MCF 10A (cell line): Measurements from ENCODE around the gene ANO6. TPM values are rescaled to one million over a fixed set of nuclear protein-coding genes. Genes with fewer than 3 reads are reported as not detected.

Experiments used
- BruUV-seq: library from RNA; stranded (reverse); fragments of 400-500 nt; replicated peaks from 2 replicates; lab custom pipeline; 2021; lab: Mats Ljungman, UMichigan
- CTCF ChIA-PET: fragments of 300-600 bp; sonication (Branson Sonifier 250); formaldehyde crosslinking; extraction: SDS; loops from one replicate; lab custom pipeline; 2021; ENCODE audit warnings: antibody characterized with exemption, inconsistent platforms; lab: Yijun Ruan, JAX
- POLR2A ChIA-PET: fragments of 300-600, 350-650 bp; sonication (Branson Sonifier 250); formaldehyde crosslinking; extraction: SDS; loops from one replicate; lab custom pipeline; 2020; ENCODE audit warnings: antibody characterized with exemption, inconsistent platforms; lab: Yijun Ruan, JAX
- DNase-seq: peaks from one replicate; pipeline ENCODE4 v3.0.0-alpha.2; 2018; ENCODE audit not compliant: unreplicated experiment
- H3K27ac Mint-ChIP-seq: one replicate; pipeline ENCODE4 v1.8.0; 2022; ENCODE audit warnings: mild to moderate bottlenecking, low read depth, mixed read lengths; ENCODE audit not compliant: unreplicated experiment
- H3K27me3 Mint-ChIP-seq: one replicate; pipeline ENCODE4 v1.8.0; 2022; ENCODE audit warnings: mixed read lengths; ENCODE audit not compliant: insufficient read depth, unreplicated experiment
- H3K36me3 Mint-ChIP-seq: one replicate; pipeline ENCODE4 v1.8.0; 2022; ENCODE audit warnings: mild to moderate bottlenecking, moderate library complexity, mixed read lengths; ENCODE audit not compliant: insufficient read depth, unreplicated experiment
- H3K4me1 Mint-ChIP-seq: one replicate; pipeline ENCODE4 v1.8.0; 2022; ENCODE audit warnings: mixed read lengths; ENCODE audit not compliant: insufficient read depth, unreplicated experiment
- H3K4me3 Mint-ChIP-seq: one replicate; pipeline ENCODE4 v1.8.0; 2022; ENCODE audit warnings: mild to moderate bottlenecking, moderate library complexity, mixed read lengths; ENCODE audit not compliant: unreplicated experiment
- H3K9me3 Mint-ChIP-seq: one replicate; pipeline ENCODE4 v1.8.0; 2022; ENCODE audit warnings: mixed read lengths; ENCODE audit not compliant: unreplicated experiment
- intact Hi-C: fragments of 100-400 bp; cut with micrococcal nuclease; formaldehyde crosslinking; loops from 2 replicates; pipeline ENCODE4 v1.14.1; 2022
- total RNA-seq: library from RNA; stranded (reverse); gene quantifications from 2 replicates; pipeline ENCODE4 v1.2.3, GENCODE V29; 2022
- TF ChIP-seq, protein P1 (sequence below): fragments of 200-600 bp; IDR thresholded peaks from one replicate; pipeline ENCODE4 v1.8.0; 2022; ENCODE audit warnings: antibody characterized with exemption, mild to moderate bottlenecking; ENCODE audit not compliant: unreplicated experiment

Gene ANO6
- total RNA-seq, 1 experiment from 2014 or later, result 25.4 TPM

DNA sequence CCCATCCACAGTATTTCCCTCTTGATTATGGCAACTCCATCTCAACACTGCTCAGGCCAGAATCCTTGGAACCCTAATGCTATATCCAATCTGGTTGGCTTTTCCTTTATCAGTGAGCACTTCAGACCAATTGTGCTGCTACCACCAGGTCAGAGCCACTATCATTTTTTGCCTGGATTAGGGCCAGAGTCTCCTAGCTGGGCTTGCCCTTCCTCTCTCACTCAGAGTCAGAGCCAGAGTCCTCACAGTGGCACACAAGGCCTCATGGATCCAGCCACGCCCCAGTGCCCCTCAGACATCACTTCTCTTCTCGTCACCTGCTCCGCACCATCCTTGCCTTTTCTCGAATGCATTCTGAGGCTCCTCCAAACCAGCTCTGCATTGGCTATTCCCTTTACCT, 211.1 kb downstream of the ANO6 start:
- H3K4me1 Mint-ChIP-seq, result no peaks in the 10 kb centered on the region
- peaks cover 41% of the 10 kb centered on the region for H3K36me3 Mint-ChIP-seq
- H3K4me3 Mint-ChIP-seq, result no peak overlapping the region
- DNase-seq, result no peak
- no peak overlapping the region for H3K27ac Mint-ChIP-seq
- POLR2A ChIA-PET, result no interaction called here
- intact Hi-C loops, result no loop called here
- BruUV-seq, result no TSS peak
- CTCF ChIA-PET, result no interaction called here
- TF ChIP-seq, protein P1, sequence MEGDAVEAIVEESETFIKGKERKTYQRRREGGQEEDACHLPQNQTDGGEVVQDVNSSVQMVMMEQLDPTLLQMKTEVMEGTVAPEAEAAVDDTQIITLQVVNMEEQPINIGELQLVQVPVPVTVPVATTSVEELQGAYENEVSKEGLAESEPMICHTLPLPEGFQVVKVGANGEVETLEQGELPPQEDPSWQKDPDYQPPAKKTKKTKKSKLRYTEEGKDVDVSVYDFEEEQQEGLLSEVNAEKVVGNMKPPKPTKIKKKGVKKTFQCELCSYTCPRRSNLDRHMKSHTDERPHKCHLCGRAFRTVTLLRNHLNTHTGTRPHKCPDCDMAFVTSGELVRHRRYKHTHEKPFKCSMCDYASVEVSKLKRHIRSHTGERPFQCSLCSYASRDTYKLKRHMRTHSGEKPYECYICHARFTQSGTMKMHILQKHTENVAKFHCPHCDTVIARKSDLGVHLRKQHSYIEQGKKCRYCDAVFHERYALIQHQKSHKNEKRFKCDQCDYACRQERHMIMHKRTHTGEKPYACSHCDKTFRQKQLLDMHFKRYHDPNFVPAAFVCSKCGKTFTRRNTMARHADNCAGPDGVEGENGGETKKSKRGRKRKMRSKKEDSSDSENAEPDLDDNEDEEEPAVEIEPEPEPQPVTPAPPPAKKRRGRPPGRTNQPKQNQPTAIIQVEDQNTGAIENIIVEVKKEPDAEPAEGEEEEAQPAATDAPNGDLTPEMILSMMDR, result no peak
- no peaks in the 10 kb centered on the region for H3K9me3 Mint-ChIP-seq
- H3K27me3 Mint-ChIP-seq, result no peaks in the 10 kb centered on the region

DNA sequence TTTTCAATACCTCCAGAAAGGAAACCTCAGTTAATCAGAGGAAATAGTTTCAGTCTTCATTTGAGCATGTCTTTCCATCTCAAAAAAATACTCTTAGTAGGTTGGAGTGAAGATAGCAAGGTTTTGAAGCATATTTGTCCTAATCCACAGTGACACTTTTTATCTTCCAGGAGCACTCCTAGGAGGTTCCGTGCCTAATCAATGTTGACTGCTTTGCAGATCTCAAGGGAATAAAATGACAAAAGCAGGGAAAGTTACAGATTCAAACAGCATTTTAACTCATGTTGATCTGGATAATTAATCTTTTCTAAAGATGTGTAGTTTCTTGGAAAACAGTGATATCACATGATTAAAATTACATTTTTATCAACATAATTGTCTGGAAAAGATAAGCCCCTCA, 213.9 kb downstream of the ANO6 start:
- Mint-ChIP-seq H3K9me3 (no peaks in the 10 kb centered on the region), H3K27ac (no peak overlapping the region), H3K4me1 (no peaks in the 10 kb centered on the region), H3K4me3 (no peak overlapping the region), H3K36me3 (peaks cover 30% of the 10 kb centered on the region), H3K27me3 (no peaks in the 10 kb centered on the region)
- BruUV-seq, result no TSS peak
- intact Hi-C loops, result no loop called here
- ChIA-PET POLR2A (interaction anchor here (0.9 kb wide), 1 partner anchor 259 kb away, joined by 4 read pairs; no protein-coding TSS in a partner anchor), CTCF (interaction anchor here (0.7 kb wide), 1 partner anchor 41 kb away, joined by 4 read pairs; no protein-coding TSS in a partner anchor)
- no peak for DNase-seq
- TF ChIP-seq, protein P1, result no peak

DNA sequence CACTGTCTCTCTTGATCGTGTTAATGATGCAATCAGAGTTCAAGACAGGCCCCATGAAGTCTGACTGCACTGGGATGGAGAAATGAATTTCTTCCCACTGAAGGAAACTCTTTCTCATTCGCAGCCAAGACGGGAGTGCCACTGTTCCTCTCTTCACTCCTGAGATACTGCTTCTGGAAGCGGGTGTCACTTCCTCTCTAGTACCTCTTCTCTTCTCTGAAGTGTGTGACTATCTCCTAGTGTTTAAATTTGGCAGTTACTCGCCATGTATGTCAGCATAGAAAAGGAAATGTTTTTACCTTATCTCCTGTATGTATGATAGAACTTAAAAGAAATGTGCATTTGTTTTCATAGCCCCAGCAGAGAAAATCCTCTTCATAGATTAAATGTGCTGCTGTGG, 215.2 kb downstream of the ANO6 start:
- POLR2A ChIA-PET, result no interaction called here
- TF ChIP-seq, protein P1, result no peak
- intact Hi-C loops, result no loop called here
- Mint-ChIP-seq H3K27ac (no peak overlapping the region), H3K4me3 (no peak overlapping the region), H3K36me3 (peaks cover 30% of the 10 kb centered on the region), H3K9me3 (no peaks in the 10 kb centered on the region), H3K4me1 (no peaks in the 10 kb centered on the region), H3K27me3 (no peaks in the 10 kb centered on the region)
- CTCF ChIA-PET, result no interaction called here
- no peak for DNase-seq
- no TSS peak for BruUV-seq

DNA sequence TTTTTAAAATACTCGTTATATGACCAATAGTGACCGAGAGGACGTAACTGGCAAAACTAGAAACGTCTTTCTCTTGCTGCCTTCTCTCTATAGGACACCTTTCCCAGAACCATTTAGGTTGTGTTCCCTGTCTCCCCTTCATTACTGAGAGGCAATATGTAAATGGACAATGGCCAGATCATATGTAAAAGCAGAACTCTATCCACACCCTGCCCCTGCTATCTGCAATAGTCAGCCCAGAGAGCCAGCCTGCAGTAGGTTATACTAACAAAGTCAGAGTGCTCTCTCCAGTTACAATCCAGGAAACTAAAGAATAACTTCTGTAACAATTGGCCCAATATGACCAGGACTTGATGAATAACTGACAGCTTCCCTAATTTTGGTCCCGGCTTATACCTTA, 216.8 kb downstream of the ANO6 start:
- no TSS peak for BruUV-seq
- no peaks in the 10 kb centered on the region for H3K27me3 Mint-ChIP-seq
- no peaks in the 10 kb centered on the region for H3K4me1 Mint-ChIP-seq
- no peak overlapping the region for H3K4me3 Mint-ChIP-seq
- intact Hi-C loops, result no loop called here
- H3K36me3 Mint-ChIP-seq, result peaks cover 26% of the 10 kb centered on the region
- ChIA-PET POLR2A (no interaction called here), CTCF (no interaction called here)
- no peaks in the 10 kb centered on the region for H3K9me3 Mint-ChIP-seq
- no peak overlapping the region for H3K27ac Mint-ChIP-seq
- TF ChIP-seq, protein P1, result no peak
- DNase-seq, result no peak
